ENCODE data around the gene CARM1. TPM values are rescaled to one million over a fixed set of nuclear protein-coding genes. Genes with fewer than 3 reads are reported as not detected.
"Not testable (repeated sequence)": the region's sequence is repeated elsewhere in the genome, so short reads cannot be mapped to it uniquely, and the experiment has no call there.

CARM1 gene
- total RNA-seq, 5 donors from 2014 or later (not counting 1 experiment from before 2014, with no cell fraction given), result 22.3 to 35.2 (median 30.8) TPM

GRCh38 chr19:10946958-10947657 lies 75.8 kb downstream of the CARM1 start:
- no peak for ATAC-seq (replicated peaks in 1 of 4)
- H3K27ac ChIP-seq (ENCODE audit: low read length), result no peak overlapping the region
- H3K4me1 ChIP-seq (ENCODE audit: control insufficient read depth in 1 of 2, extremely low read depth in 1 of 2, insufficient read depth in 2 of 2, low read length in 2 of 2), result peaks cover 0 to 3% of the 10 kb centered on the region in 2 experiments
- Mint-ChIP-seq H3K4me1 (peaks cover 0 to 4% (median 1%) of the 10 kb centered on the region in 3 donors), H3K27me3 (no peaks in the 10 kb centered on the region), H3K36me3 (no peaks in the 10 kb centered on the region), H3K4me3 (no peak overlapping the region), H3K9me3 (no peaks in the 10 kb centered on the region), H3K27ac (no peak overlapping the region)
- no peaks in the 10 kb centered on the region for H3K36me3 ChIP-seq (ENCODE audit: control insufficient read depth in 2 of 2, extremely low read depth in 1 of 2, insufficient read depth in 1 of 2, low read length in 1 of 2)
- no peaks in the 10 kb centered on the region for H3K9me3 ChIP-seq
- no peaks in the 10 kb centered on the region for H3K27me3 ChIP-seq (replicated peaks in 1 of 2; ENCODE audit: control insufficient read depth in 2 of 2, extremely low read depth in 1 of 2, insufficient read depth in 2 of 2, low read length in 1 of 2)
- ChIA-PET POLR2A (no interaction called here), CTCF (interaction anchor here in 1 of 2 donors (0.7 kb wide), 1 partner anchor 540 kb away, joined by 3 read pairs; no protein-coding TSS in a partner anchor)
- no peak overlapping the region for H3K4me3 ChIP-seq (ENCODE audit: control insufficient read depth in 1 of 2, extremely low read depth in 1 of 2, low read length in 1 of 2)
- DNase-seq, result no peak
- 76% methylated on average over 2 of the region's 6 CpGs for WGBS (ENCODE audit: insufficient coverage)

GRCh38 chr19:10952809-10953208 lies 81.5 kb downstream of the CARM1 start:
- H3K4me1 ChIP-seq (ENCODE audit: control insufficient read depth in 1 of 2, extremely low read depth in 1 of 2, insufficient read depth in 2 of 2, low read length in 2 of 2), result no peaks in the 10 kb centered on the region
- POLR2A ChIA-PET, result interaction anchor here in 1 of 2 donors (0.5 kb wide), 1 partner anchor 21 kb away, joined by 6 read pairs; no protein-coding TSS in a partner anchor
- no peak for DNase-seq
- no peaks in the 10 kb centered on the region for H3K9me3 ChIP-seq
- no peaks in the 10 kb centered on the region for H3K9me3 Mint-ChIP-seq
- no peak for ATAC-seq (replicated peaks in 1 of 4)
- H3K27me3 ChIP-seq (replicated peaks in 1 of 2; ENCODE audit: control insufficient read depth in 2 of 2, extremely low read depth in 1 of 2, insufficient read depth in 2 of 2, low read length in 1 of 2), result no peaks in the 10 kb centered on the region
- CTCF ChIA-PET, result no interaction called here
- no peaks in the 10 kb centered on the region for H3K36me3 ChIP-seq (ENCODE audit: control insufficient read depth in 2 of 2, extremely low read depth in 1 of 2, insufficient read depth in 1 of 2, low read length in 1 of 2)
- no peak overlapping the region for H3K4me3 Mint-ChIP-seq
- H3K27ac Mint-ChIP-seq, result no peak overlapping the region
- WGBS (ENCODE audit: insufficient coverage), result 89% methylated on average over 3 of the region's 6 CpGs
- no peak overlapping the region for H3K27ac ChIP-seq (ENCODE audit: low read length)
- no peaks in the 10 kb centered on the region for H3K36me3 Mint-ChIP-seq
- H3K27me3 Mint-ChIP-seq, result no peaks in the 10 kb centered on the region
- no peak overlapping the region for H3K4me3 ChIP-seq (ENCODE audit: control insufficient read depth in 1 of 2, extremely low read depth in 1 of 2, low read length in 1 of 2)
- no peaks in the 10 kb centered on the region for H3K4me1 Mint-ChIP-seq

DNA sequence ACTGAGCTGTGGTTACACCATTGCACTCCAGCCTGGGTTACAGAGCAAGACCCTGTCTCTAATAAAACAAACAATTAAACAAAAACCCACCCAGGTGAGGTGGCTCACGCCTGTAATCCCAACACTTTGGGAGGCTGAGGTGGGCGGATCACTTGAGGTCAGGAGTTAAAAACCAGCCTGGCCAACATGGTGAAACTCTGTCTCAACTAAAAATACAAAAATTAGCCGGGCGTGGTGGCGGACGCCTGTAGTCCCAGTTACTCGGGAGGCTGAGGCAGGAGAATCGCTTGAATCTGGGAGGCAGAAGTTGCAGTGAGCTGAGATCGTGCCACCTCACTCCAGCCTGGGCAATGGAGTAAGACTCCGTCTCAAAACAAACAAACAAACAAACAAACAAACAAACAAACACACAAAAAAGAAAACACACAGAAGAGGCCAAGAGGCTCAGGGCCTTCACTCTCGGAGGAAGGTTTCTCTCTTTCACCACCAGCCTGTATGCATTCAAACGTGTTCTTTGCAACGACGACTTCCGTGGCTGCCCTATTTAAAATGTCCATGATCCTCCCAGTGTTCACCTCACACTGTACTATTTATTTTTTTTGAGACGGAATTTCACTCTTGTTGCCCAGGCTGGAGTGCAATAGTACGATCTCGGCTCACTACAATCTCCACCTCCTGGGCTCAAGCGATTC lies 88.1 kb downstream of the CARM1 start:
- CTCF ChIA-PET, result interaction anchor here (0.5 to 0.7 kb wide), 3 partner anchors 21 to 345 kb away, joined by 3 to 5 read pairs (median 3); no protein-coding TSS in a partner anchor
- POLR2A ChIA-PET, H3K27me3 Mint-ChIP-seq: not testable (repeated sequence)

GRCh38 chr19:10960314-10961072 lies 89.1 kb downstream of the CARM1 start, which contains the start of gene SMARCA4:
Gene SMARCA4 (plus strand): TSS chr19:10961030. CDS start chr19:10984152, 23,122 bp downstream.
- H3K4me3 ChIP-seq (ENCODE audit: control insufficient read depth in 1 of 2, extremely low read depth in 1 of 2, low read length in 1 of 2), result peak within 1 kb of the TSS; percentile 92 to 94
- no peaks in the 10 kb centered on the region for H3K36me3 ChIP-seq (ENCODE audit: control insufficient read depth in 2 of 2, extremely low read depth in 1 of 2, insufficient read depth in 1 of 2, low read length in 1 of 2)
- peak; percentile 78 to 92 (median 86) for ATAC-seq (replicated peaks in 1 of 4)
- WGBS (ENCODE audit: insufficient coverage), result under 1% methylated on average over 84 of the region's 100 CpGs
- no peaks in the 10 kb centered on the region for H3K9me3 ChIP-seq
- CTCF ChIA-PET, result interaction anchor here in 1 of 2 donors (0.6 to 0.9 kb wide), 2 partner anchors 16 to 81 kb away, joined by 3 read pairs; no protein-coding TSS in a partner anchor
- Mint-ChIP-seq H3K36me3 (no peaks in the 10 kb centered on the region), H3K27ac (peak within 1 kb of the TSS; percentile 88), H3K9me3 (no peaks in the 10 kb centered on the region), H3K4me3 (peak within 1 kb of the TSS; percentile 87 to 90 (median 90)), H3K4me1 (peaks cover 43 to 46% (median 45%) of the 10 kb centered on the region in 3 donors), H3K27me3 (no peaks in the 10 kb centered on the region)
- H3K4me1 ChIP-seq (ENCODE audit: control insufficient read depth in 1 of 2, extremely low read depth in 1 of 2, insufficient read depth in 2 of 2, low read length in 2 of 2), result peaks cover 15 to 47% of the 10 kb centered on the region in 2 experiments
- no peaks in the 10 kb centered on the region for H3K27me3 ChIP-seq (replicated peaks in 1 of 2; ENCODE audit: control insufficient read depth in 2 of 2, extremely low read depth in 1 of 2, insufficient read depth in 2 of 2, low read length in 1 of 2)
- POLR2A ChIA-PET, result interaction anchor here (0.5 to 0.6 kb wide), 2 partner anchors 15 to 63 kb away, joined by 5 to 6 read pairs; no protein-coding TSS in a partner anchor
- peak; percentile 94 to 100 (median 97) for DNase-seq
- peak within 1 kb of the TSS; percentile 94 for H3K27ac ChIP-seq (ENCODE audit: low read length)

More for the DNA sequence above, 88.1 kb downstream of the CARM1 start:
- H3K27ac ChIP-seq (ENCODE audit: low read length); H3K36me3 ChIP-seq (ENCODE audit: control insufficient read depth in 2 of 2, extremely low read depth in 1 of 2, insufficient read depth in 1 of 2, low read length in 1 of 2); ATAC-seq (replicated peaks in 1 of 4); H3K4me3 ChIP-seq (ENCODE audit: control insufficient read depth in 1 of 2, extremely low read depth in 1 of 2, low read length in 1 of 2); H3K27me3 ChIP-seq (replicated peaks in 1 of 2; ENCODE audit: control insufficient read depth in 2 of 2, extremely low read depth in 1 of 2, insufficient read depth in 2 of 2, low read length in 1 of 2); H3K9me3 ChIP-seq; DNase-seq; H3K36me3 Mint-ChIP-seq; H3K9me3 Mint-ChIP-seq: not testable (repeated sequence)
- peaks cover 15 to 42% of the 10 kb centered on the region in 2 experiments for H3K4me1 ChIP-seq (ENCODE audit: control insufficient read depth in 1 of 2, extremely low read depth in 1 of 2, insufficient read depth in 2 of 2, low read length in 2 of 2)
- Mint-ChIP-seq H3K4me1 (peaks cover 36 to 39% (median 38%) of the 10 kb centered on the region in 3 donors), H3K27ac (peak overlapping the region; percentile 87 to 88), H3K4me3 (peak overlapping the region; percentile 83 to 87 (median 84))
- WGBS (ENCODE audit: insufficient coverage), result 98% methylated on average over 8 of the region's 19 CpGs

DNA sequence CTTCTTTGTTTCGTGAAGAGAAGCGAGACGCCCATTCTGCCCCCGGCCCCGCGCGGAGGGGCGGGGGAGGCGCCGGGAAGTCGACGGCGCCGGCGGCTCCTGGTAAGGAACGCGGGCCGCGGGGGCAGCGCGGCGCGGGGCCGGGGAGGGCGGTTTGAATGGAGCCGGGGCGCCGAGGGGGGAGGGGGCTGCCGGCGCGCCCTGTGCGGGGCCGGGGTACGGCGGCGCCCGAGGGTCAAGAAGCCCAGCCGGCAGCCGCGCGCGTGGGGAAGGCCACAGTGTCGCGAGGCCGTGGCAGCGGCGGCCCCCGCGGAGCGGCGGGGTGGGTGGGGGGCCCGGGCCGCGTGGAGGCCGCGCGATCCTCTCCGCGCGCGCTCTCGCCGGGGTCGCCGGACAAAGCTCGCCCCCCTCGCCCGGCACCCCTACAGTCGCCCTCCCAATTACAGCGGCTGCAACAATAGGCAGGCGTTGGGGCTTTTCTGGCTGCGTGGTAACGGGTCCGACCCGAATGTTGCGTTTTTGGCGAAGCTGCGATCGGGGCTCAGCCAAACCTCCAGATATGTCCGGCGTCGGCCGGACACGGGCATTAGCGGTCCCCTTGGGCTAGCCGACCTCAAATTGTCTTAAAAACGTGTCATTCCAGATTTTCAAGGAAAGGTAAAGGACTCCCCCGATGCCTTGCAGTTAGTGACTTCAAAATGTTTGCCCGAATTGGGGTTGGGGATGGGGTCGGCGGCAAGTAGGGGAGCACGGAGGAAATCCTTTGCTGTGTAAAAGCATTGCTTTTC lies 89.9 kb downstream of the CARM1 start:
- H3K27me3 ChIP-seq (replicated peaks in 1 of 2; ENCODE audit: control insufficient read depth in 2 of 2, extremely low read depth in 1 of 2, insufficient read depth in 2 of 2, low read length in 1 of 2), result no peaks in the 10 kb centered on the region
- CTCF ChIA-PET, result interaction anchor here in 1 of 2 donors (0.9 kb wide), 1 partner anchor 82 kb away, joined by 3 read pairs; no protein-coding TSS in a partner anchor
- no peak for DNase-seq
- H3K36me3 ChIP-seq (ENCODE audit: control insufficient read depth in 2 of 2, extremely low read depth in 1 of 2, insufficient read depth in 1 of 2, low read length in 1 of 2), result no peaks in the 10 kb centered on the region
- H3K9me3 ChIP-seq, result no peaks in the 10 kb centered on the region
- no peaks in the 10 kb centered on the region for H3K36me3 Mint-ChIP-seq
- POLR2A ChIA-PET, result interaction anchor here (0.5 to 0.8 kb wide), 4 partner anchors 11 to 63 kb away, joined by 3 to 11 read pairs (median 6); no protein-coding TSS in a partner anchor
- H3K4me3 ChIP-seq (ENCODE audit: control insufficient read depth in 1 of 2, extremely low read depth in 1 of 2, low read length in 1 of 2), result peak overlapping the region; percentile 82 to 92
- H3K4me1 ChIP-seq (ENCODE audit: control insufficient read depth in 1 of 2, extremely low read depth in 1 of 2, insufficient read depth in 2 of 2, low read length in 2 of 2), result peaks cover 15 to 47% of the 10 kb centered on the region in 2 experiments
- peak overlapping the region; percentile 87 to 90 (median 90) for H3K4me3 Mint-ChIP-seq
- H3K9me3 Mint-ChIP-seq, result no peaks in the 10 kb centered on the region
- H3K27ac Mint-ChIP-seq, result peak overlapping the region; percentile 85 to 88
- H3K27ac ChIP-seq (ENCODE audit: low read length), result peak overlapping the region; percentile 70
- ATAC-seq (replicated peaks in 1 of 4), result peak; percentile 43 to 55 (median 52)
- WGBS (ENCODE audit: insufficient coverage), result under 1% methylated on average over 82 of the region's 92 CpGs
- no peaks in the 10 kb centered on the region for H3K27me3 Mint-ChIP-seq
- H3K4me1 Mint-ChIP-seq, result peaks cover 46 to 49% (median 48%) of the 10 kb centered on the region in 3 donors

All from T-cell (primary cell).